HepG2 (cell line): Measurements from ENCODE around the gene KIAA0232. TPM values are rescaled to one million over a fixed set of nuclear protein-coding genes. Genes with fewer than 3 reads are reported as not detected.

Experiments
- ARHGAP35 ChIP-seq: sonication (generic); formaldehyde crosslinking; IDR thresholded peaks from 2 replicates; pipeline ENCODE4 v1.9.0; 2022; ENCODE audit warnings: mild to moderate bottlenecking, inconsistent platforms, moderate library complexity, missing genetic modification reagents, borderline replicate concordance
- ARNT2 ChIP-seq: sonication (generic); formaldehyde crosslinking; IDR thresholded peaks from 2 replicates; pipeline ENCODE4 v1.8.0; 2022; ENCODE audit warnings: mild to moderate bottlenecking, low read depth, missing genetic modification reagents, moderate library complexity
- ATF3 ChIP-seq: sonication (generic); formaldehyde crosslinking; IDR thresholded peaks from 2 replicates; pipeline ENCODE4 v1.4.0; 2020; ENCODE audit warnings: missing genetic modification reagents
- EZH2 ChIP-seq: conservative IDR thresholded peaks from 2 replicates; pipeline ENCODE4 v1.6.1; 2012; ENCODE audit warnings: mild to moderate bottlenecking, low read depth, low read length, moderate library complexity
- FOXK1 ChIP-seq: sonication (generic); formaldehyde crosslinking; IDR thresholded peaks from 2 replicates; pipeline ENCODE4 v1.4.0; 2020; ENCODE audit warnings: low read depth, missing genetic modification reagents, borderline replicate concordance
- FOXK2 ChIP-seq: fragments of 450-650 bp; IDR thresholded peaks from 2 replicates; pipeline ENCODE4 v1.6.1; 2016
- HIVEP1 ChIP-seq: sonication (generic); formaldehyde crosslinking; IDR thresholded peaks from 2 replicates; pipeline ENCODE4 v1.4.0; 2020; ENCODE audit warnings: mild to moderate bottlenecking, missing genetic modification reagents
- HMGXB3 ChIP-seq: sonication (generic); formaldehyde crosslinking; IDR thresholded peaks from 2 replicates; pipeline ENCODE4 v1.4.0; 2020; ENCODE audit warnings: missing genetic modification reagents, borderline replicate concordance
- KLF6 ChIP-seq: IDR thresholded peaks from 2 replicates; pipeline ENCODE4 v1.8.0; 2016; ENCODE audit warnings: missing biosample characterization, missing genetic modification reagents
- MLLT10 ChIP-seq: sonication (generic); formaldehyde crosslinking; IDR thresholded peaks from 2 replicates; pipeline ENCODE4 v1.4.0; 2020; ENCODE audit warnings: missing genetic modification reagents
- NFRKB ChIP-seq: fragments of 450-650 bp; IDR thresholded peaks from 2 replicates; pipeline ENCODE4 v1.6.1; 2017
- NKX3-1 ChIP-seq: sonication (generic); formaldehyde crosslinking; IDR thresholded peaks from 2 replicates; pipeline ENCODE4 v1.5.0; 2020; ENCODE audit warnings: missing genetic modification reagents
- RORA ChIP-seq: sonication (generic); formaldehyde crosslinking; IDR thresholded peaks from 2 replicates; pipeline ENCODE4 v1.5.0; 2020; ENCODE audit warnings: mild to moderate bottlenecking, missing genetic modification reagents, moderate library complexity
- ZFY ChIP-seq: sonication (generic); formaldehyde crosslinking; IDR thresholded peaks from 2 replicates; pipeline ENCODE4 v1.4.0; 2020; ENCODE audit warnings: missing genetic modification reagents
- ZNF235 ChIP-seq: sonication (generic); formaldehyde crosslinking; IDR thresholded peaks from 2 replicates; pipeline ENCODE4 v1.8.1; 2023; ENCODE audit warnings: mild to moderate bottlenecking, missing genetic modification reagents, borderline replicate concordance
- ZNF343 ChIP-seq: sonication (generic); formaldehyde crosslinking; IDR thresholded peaks from 2 replicates; pipeline ENCODE4 v1.4.0; 2020; ENCODE audit warnings: mild to moderate bottlenecking, missing genetic modification reagents
- ZNF567 ChIP-seq: sonication (generic); formaldehyde crosslinking; IDR thresholded peaks from 2 replicates; pipeline ENCODE4 v1.8.1; 2023; ENCODE audit warnings: mild to moderate bottlenecking, missing genetic modification reagents, borderline replicate concordance
- ZNF605 ChIP-seq: sonication (generic); formaldehyde crosslinking; IDR thresholded peaks from 2 replicates; pipeline ENCODE4 v1.8.0; 2022; ENCODE audit warnings: mild to moderate bottlenecking, missing genetic modification reagents
- ZZZ3 ChIP-seq: sonication (generic); formaldehyde crosslinking; IDR thresholded peaks from 2 replicates; pipeline ENCODE4 v1.4.0; 2020; ENCODE audit warnings: missing genetic modification reagents, mild to moderate bottlenecking, borderline replicate concordance
- polyA plus RNA-seq, 8 experiments: library from polyadenylated mRNA; depleted of rRNA in 3 of 8; stranded (reverse) in 7 of 8; unstranded in 1 of 8; fragments of >200 nt; fragmentation: Illumina TruSeq in 4 of 8; extraction: Trizol in 4 of 8; gene quantifications; 2 replicates each; pipeline versions ENCODE4 v1.2.1 to v1.2.3, GENCODE V29; 2011 to 2016; ENCODE audit warnings: low read depth in 4 of 8, missing spikeins in 1 of 8, mixed read lengths in 1 of 8; ENCODE audit not compliant: insufficient read depth in 1 of 8
- total RNA-seq, 5 experiments: library from RNA; depleted of rRNA; stranded (reverse); fragments of >200 nt; fragmentation: Illumina TruSeq; extraction: Trizol; gene quantifications; 2 replicates each; pipeline ENCODE4 v1.2.3, GENCODE V29; 2016; ENCODE audit warnings: low read depth in 1 of 5
- TF ChIP-seq, protein P1 (sequence below): sonication (generic); formaldehyde crosslinking; IDR thresholded peaks from 2 replicates; pipeline ENCODE4 v1.5.1; 2020; ENCODE audit warnings: missing genetic modification reagents, mild to moderate bottlenecking, borderline replicate concordance
- TF ChIP-seq, protein P2 (sequence below): sonication (generic); formaldehyde crosslinking; IDR thresholded peaks from 2 replicates; pipeline ENCODE4 v1.5.0; 2020; ENCODE audit warnings: mild to moderate bottlenecking, missing genetic modification reagents

KIAA0232 gene
- total and polyA plus RNA-seq, 2 of the 13 experiments (the other 11 are each of a cell fraction or from before 2014, with no cell fraction given): 7.8 to 17.1 TPM

DNA sequence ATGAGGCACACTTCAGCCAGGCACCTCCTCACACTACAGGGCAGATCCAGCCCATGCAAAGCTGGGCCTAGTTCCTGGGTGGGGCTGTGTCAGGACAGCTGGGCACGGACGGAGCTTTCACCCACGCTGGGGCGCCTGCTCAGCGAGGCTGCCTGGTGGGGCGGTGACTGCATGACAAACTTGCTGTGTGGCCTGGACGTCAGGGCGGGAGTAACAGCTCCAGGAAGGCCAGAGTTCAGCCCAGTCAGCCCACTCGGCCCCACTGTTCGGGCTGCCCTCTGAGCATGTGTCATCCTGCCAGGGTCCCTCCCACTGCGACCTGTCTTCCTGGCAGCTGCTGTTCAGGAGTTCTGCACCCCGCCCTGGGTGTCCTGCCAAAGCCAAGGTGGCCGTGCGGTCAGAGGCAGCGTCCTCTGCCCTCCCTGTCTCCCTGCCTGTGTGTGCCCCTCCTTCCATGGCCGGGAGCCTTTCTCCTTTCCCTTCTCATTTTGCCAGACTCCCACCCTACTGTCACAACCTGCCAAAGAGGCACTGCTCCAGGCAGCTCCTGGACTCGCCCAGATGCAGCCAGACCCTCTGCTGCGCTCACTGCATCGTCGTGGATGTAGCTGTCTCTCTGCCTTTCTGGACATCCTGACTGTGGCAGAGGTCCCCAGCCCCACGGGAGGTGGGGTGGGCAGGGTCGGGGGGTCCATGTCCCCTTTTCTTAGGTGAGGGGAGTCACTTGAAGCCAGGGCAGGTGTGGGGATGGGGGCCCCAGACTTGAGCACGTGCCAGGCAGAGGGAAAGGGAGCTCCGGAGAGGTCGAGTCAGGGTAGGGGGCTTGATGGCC lies 33.0 kb upstream of the KIAA0232 start (continued):
- TF ChIP-seq HMGXB3 (CRISPR knock-in tag): no peak
- no peak for TF ChIP-seq FOXK2
- TF ChIP-seq ARHGAP35 (CRISPR knock-in tag): peak; percentile 36; the same call in 1 of the 2 replicates
- TF ChIP-seq RORA: no peak
- peak; percentile 82; the same call in 1 of the 2 replicates for TF ChIP-seq ATF3 (CRISPR knock-in tag)
- no peak for TF ChIP-seq ZNF235 (CRISPR knock-in tag)
- TF ChIP-seq ARNT2: 0 out of 2 replicates have a peak, but pooled peaks have one; percentile 27
- TF ChIP-seq ZNF343 (CRISPR knock-in tag): 0 out of 2 replicates have a peak, but pooled peaks have one; percentile 87
- TF ChIP-seq HIVEP1 (CRISPR knock-in tag): peak; percentile 89; the same call in 1 of the 2 replicates
- peak; percentile 86 for TF ChIP-seq ZFY
- peak; percentile 66 for TF ChIP-seq ZZZ3 (CRISPR knock-in tag)
- TF ChIP-seq, protein P1, sequence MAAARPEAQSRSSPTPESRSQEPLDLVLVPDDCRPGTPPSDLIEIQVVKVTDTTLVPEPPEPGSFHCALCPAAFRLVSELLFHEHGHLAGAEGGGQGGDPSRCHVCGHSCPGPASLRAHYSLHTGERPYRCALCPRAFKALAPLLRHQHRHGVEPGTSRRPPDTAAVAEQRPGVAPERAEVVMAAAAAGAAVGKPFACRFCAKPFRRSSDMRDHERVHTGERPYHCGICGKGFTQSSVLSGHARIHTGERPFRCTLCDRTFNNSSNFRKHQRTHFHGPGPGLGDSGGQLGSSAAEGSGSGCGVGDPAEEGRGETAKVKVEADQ (CRISPR knock-in tag): no peak
- 0 out of 2 replicates have a peak, but pooled peaks have one; percentile 23 for TF ChIP-seq KLF6 (CRISPR knock-in tag)
- 0 out of 2 replicates have a peak, but pooled peaks have one; percentile 49 for TF ChIP-seq ZNF605 (CRISPR knock-in tag)
- TF ChIP-seq ZNF567 (CRISPR knock-in tag): peak; percentile 25; the same call in 1 of the 2 replicates
- no peak for TF ChIP-seq FOXK1 (CRISPR knock-in tag)
- TF ChIP-seq NFRKB: no peak
- TF ChIP-seq MLLT10 (CRISPR knock-in tag): no peak
- TF ChIP-seq NKX3-1 (CRISPR knock-in tag): peak; percentile 84
- TF ChIP-seq EZH2: no peak
- TF ChIP-seq, protein P2, sequence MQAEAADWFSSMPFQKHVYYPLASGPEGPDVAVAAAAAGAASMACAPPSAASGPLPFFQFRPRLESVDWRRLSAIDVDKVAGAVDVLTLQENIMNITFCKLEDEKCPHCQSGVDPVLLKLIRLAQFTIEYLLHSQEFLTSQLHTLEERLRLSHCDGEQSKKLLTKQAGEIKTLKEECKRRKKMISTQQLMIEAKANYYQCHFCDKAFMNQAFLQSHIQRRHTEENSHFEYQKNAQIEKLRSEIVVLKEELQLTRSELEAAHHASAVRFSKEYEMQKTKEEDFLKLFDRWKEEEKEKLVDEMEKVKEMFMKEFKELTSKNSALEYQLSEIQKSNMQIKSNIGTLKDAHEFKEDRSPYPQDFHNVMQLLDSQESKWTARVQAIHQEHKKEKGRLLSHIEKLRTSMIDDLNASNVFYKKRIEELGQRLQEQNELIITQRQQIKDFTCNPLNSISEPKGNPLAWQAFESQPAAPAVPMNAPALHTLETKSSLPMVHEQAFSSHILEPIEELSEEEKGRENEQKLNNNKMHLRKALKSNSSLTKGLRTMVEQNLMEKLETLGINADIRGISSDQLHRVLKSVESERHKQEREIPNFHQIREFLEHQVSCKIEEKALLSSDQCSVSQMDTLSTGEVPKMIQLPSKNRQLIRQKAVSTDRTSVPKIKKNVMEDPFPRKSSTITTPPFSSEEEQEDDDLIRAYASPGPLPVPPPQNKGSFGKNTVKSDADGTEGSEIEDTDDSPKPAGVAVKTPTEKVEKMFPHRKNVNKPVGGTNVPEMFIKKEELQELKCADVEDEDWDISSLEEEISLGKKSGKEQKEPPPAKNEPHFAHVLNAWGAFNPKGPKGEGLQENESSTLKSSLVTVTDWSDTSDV: 0 out of 2 replicates have a peak, but pooled peaks have one; percentile 11
